Measurements from ENCODE around the gene KRT23. TPM values are rescaled to one million over a fixed set of nuclear protein-coding genes. Genes with fewer than 3 reads are reported as not detected.

KRT23 gene
- total and polyA plus RNA-seq, 8 donors: 1.1 to 2.6 TPM; not detected in 6

GRCh38 chr17:40951011-40951622, 13.7 kb upstream of the KRT23 start:
- H3K36me3 ChIP-seq: no peaks in the 10 kb centered on the region
- H3K27ac ChIP-seq: no peak overlapping the region
- peaks cover 0 to 10% (median 2%) of the 10 kb centered on the region in 4 donors for H3K4me1 ChIP-seq
- peaks cover 0 to 29% (median 6%) of the 10 kb centered on the region in 3 donors for H3K27me3 ChIP-seq
- WGBS, 5 donors: 95 to 100% (median 98%) methylated on average over 2 of the region's 2 CpGs
- intact Hi-C loops (cut with DNase I; ENCODE audit: low total_unique reads): no loop called here
- no peak overlapping the region for H3K4me3 ChIP-seq
- no peak for TF ChIP-seq CTCF (IDR thresholded peaks at IDR 0.05)
- TF ChIP-seq POLR2A (IDR thresholded peaks at IDR 0.05): no peak
- TF ChIP-seq POLR2AphosphoS5 (IDR thresholded peaks at IDR 0.05): no peak
- DNase-seq: no peak
- H3K9me3 ChIP-seq: no peaks in the 10 kb centered on the region

GRCh38 chr17:40950176-40950575, 12.7 kb upstream of the KRT23 start:
- no peak overlapping the region for H3K4me3 ChIP-seq
- 68 to 77% (median 77%) methylated on average over 7 of the region's 7 CpGs for WGBS, 5 donors
- H3K9me3 ChIP-seq: no peaks in the 10 kb centered on the region
- DNase-seq: no peak
- H3K27me3 ChIP-seq: peaks cover 0 to 39% (median 6%) of the 10 kb centered on the region in 3 donors
- H3K36me3 ChIP-seq: no peaks in the 10 kb centered on the region
- no peak for TF ChIP-seq POLR2AphosphoS5 (IDR thresholded peaks at IDR 0.05)
- TF ChIP-seq CTCF (IDR thresholded peaks at IDR 0.05): no peak
- TF ChIP-seq POLR2A (IDR thresholded peaks at IDR 0.05): no peak
- no peak for TF ChIP-seq EP300 (IDR thresholded peaks at IDR 0.05)
- peaks cover 0 to 10% (median 2%) of the 10 kb centered on the region in 4 donors for H3K4me1 ChIP-seq
- intact Hi-C loops (cut with DNase I; ENCODE audit: low total_unique reads): no loop called here
- no peak overlapping the region for H3K27ac ChIP-seq

GRCh38 chr17:40949418-40949817, 12.0 kb upstream of the KRT23 start:
- TF ChIP-seq POLR2A (IDR thresholded peaks at IDR 0.05): no peak
- TF ChIP-seq POLR2AphosphoS5 (IDR thresholded peaks at IDR 0.05): no peak
- TF ChIP-seq EP300 (IDR thresholded peaks at IDR 0.05): no peak
- TF ChIP-seq CTCF (IDR thresholded peaks at IDR 0.05): no peak
- intact Hi-C loops (cut with DNase I; ENCODE audit: low total_unique reads): no loop called here
- H3K9me3 ChIP-seq: no peaks in the 10 kb centered on the region
- 5 to 22% (median 16%) methylated on average over 6 to 10 of the region's 10 CpGs for WGBS, 5 donors
- H3K27me3 ChIP-seq: peaks cover 0 to 38% (median 6%) of the 10 kb centered on the region in 3 donors
- no peak overlapping the region for H3K27ac ChIP-seq
- peaks cover 0 to 10% (median 2%) of the 10 kb centered on the region in 4 donors for H3K4me1 ChIP-seq
- H3K4me3 ChIP-seq: no peak overlapping the region
- H3K36me3 ChIP-seq: no peaks in the 10 kb centered on the region
- peak in 1 of 2 donors; percentile 63 for DNase-seq

GRCh38 chr17:40947929-40948328, 10.5 kb upstream of the KRT23 start:
- H3K36me3 ChIP-seq: no peaks in the 10 kb centered on the region
- WGBS, 5 donors: 76 to 86% (median 83%) methylated on average over 2 of the region's 2 CpGs
- H3K27ac ChIP-seq: no peak overlapping the region
- peaks cover 0 to 10% (median 2%) of the 10 kb centered on the region in 4 donors for H3K4me1 ChIP-seq
- no peak for DNase-seq
- intact Hi-C loops (cut with DNase I; ENCODE audit: low total_unique reads): no loop called here
- TF ChIP-seq POLR2A (IDR thresholded peaks at IDR 0.05) (no peak), CTCF (IDR thresholded peaks at IDR 0.05) (no peak), POLR2AphosphoS5 (IDR thresholded peaks at IDR 0.05) (no peak), EP300 (IDR thresholded peaks at IDR 0.05) (no peak)
- H3K9me3 ChIP-seq: no peaks in the 10 kb centered on the region
- H3K27me3 ChIP-seq: peaks cover 0 to 38% (median 6%) of the 10 kb centered on the region in 3 donors
- no peak overlapping the region for H3K4me3 ChIP-seq

Measured in stomach (tissue), 9 donors.